Measurements from ENCODE around the gene LCOR.

Gene LCOR

DNA sequence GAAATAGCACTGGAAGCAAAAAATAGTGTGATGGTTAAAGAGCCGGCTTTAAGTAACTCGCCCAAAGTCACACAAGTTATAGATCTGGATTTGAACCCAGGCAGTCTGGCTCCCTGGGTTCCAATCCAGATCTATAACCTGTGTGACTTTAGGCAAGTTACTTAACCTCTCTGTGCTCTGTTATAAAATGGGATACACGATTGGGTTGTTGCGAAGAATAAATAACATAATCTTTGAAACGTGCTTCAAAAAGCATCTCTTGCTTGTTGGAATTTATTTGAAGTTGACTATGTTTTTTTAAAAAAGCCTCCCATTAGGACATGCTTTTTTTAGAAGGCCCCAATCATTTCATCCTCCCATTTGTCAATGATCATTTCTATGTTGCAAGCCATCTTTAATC, 3.5 kb upstream of the LCOR start:
- Histone ChIP-seq H3K36me3 (ENCODE audit: control insufficient read depth, insufficient read depth, low read length) (no peaks in the 10 kb centered on the region), H3K9ac (ENCODE audit: low read depth, low read length) (no peak overlapping the region), H3K9me3 (ENCODE audit: control insufficient read depth, insufficient read depth, low read length) (no peaks in the 10 kb centered on the region), H3K27me3 (ENCODE audit: control insufficient read depth, insufficient read depth, low read length) (peaks cover 14% of the 10 kb centered on the region), H3K4me1 (ENCODE audit: control insufficient read depth, insufficient read depth, low read length) (no peaks in the 10 kb centered on the region), H3K4me3 (ENCODE audit: low read depth, low read length) (no peak overlapping the region)

DNA sequence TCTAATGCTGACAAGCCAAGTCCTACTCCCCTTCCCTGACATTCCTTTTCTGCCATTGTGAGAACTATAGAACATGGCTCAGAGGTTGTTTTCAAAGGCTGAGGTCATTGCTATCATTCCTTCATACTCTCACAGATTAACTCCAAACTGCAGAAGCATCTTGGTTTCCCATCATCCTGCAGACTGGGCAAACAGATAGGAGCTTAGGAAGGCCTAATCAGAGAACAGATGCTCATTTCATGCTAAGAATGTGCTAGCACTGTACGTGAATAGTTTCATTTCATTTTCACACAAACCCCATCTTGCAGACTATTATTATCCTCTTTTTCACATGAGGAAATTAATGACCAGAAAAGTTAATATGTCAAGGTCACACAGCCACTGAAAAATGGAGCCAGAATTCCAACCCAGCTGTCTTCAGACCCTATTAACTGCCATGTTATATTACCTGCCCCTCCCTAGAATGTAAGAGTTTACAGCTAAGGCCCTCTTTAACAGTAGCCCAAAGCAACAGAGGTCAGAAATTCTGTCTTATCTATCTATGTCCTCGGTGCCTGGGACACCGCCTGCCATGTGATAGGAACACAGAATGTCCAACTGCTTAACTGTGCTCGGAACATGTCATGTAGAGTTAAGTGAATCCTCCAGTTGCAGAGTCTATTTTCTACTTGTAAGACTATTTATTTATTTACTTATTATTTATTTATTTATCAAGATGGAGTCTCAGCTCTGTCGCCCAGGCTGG, 2.9 kb upstream of the LCOR start:
- no peaks in the 10 kb centered on the region for H3K9me3 ChIP-seq (ENCODE audit: control insufficient read depth, insufficient read depth, low read length)
- H3K4me1 ChIP-seq (ENCODE audit: control insufficient read depth, insufficient read depth, low read length): no peaks in the 10 kb centered on the region
- H3K27me3 ChIP-seq (ENCODE audit: control insufficient read depth, insufficient read depth, low read length): peaks cover 14% of the 10 kb centered on the region
- no peaks in the 10 kb centered on the region for H3K36me3 ChIP-seq (ENCODE audit: control insufficient read depth, insufficient read depth, low read length)
- H3K9ac ChIP-seq (ENCODE audit: low read depth, low read length): no peak overlapping the region
- H3K4me3 ChIP-seq (ENCODE audit: low read depth, low read length): no peak overlapping the region

DNA sequence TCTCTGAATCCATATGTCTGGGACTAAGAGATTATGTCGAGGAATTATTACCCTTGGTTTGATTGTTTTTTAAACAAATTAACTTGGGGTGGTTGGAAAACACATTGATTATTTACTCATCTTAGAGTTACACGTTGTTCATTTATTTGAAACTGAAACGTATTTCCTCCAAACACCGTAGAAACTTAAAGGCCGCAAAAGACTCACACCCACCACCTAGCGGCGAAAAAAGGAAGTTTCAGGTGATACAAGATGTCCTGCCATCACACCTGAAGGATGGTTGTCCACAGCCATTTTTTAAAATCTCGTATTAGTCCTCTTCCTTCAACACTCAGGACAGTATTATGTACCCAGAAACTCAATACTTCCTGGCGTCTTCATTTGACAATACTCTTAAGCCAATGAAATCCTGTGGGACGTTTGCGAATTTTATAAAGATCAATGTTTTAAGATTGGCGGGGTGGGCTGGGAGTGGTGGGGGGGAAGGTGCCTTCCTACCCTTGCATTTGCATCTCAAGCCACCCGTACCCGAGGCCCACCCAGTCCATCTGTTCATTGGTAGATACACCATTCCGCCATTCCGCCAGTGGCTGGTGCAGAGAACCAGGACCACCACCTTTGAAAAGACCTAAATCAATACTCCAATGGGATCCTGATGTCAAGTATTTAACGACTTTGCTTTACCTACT, 1.4 kb upstream of the LCOR start:
- H3K9ac ChIP-seq (ENCODE audit: low read depth, low read length): no peak overlapping the region
- H3K36me3 ChIP-seq (ENCODE audit: control insufficient read depth, insufficient read depth, low read length): no peaks in the 10 kb centered on the region
- H3K4me1 ChIP-seq (ENCODE audit: control insufficient read depth, insufficient read depth, low read length): peaks cover under 1% of the 10 kb centered on the region
- peak overlapping the region; percentile 56 for H3K4me3 ChIP-seq (ENCODE audit: low read depth, low read length)
- H3K9me3 ChIP-seq (ENCODE audit: control insufficient read depth, insufficient read depth, low read length): no peaks in the 10 kb centered on the region
- peaks cover 14% of the 10 kb centered on the region for H3K27me3 ChIP-seq (ENCODE audit: control insufficient read depth, insufficient read depth, low read length)

DNA sequence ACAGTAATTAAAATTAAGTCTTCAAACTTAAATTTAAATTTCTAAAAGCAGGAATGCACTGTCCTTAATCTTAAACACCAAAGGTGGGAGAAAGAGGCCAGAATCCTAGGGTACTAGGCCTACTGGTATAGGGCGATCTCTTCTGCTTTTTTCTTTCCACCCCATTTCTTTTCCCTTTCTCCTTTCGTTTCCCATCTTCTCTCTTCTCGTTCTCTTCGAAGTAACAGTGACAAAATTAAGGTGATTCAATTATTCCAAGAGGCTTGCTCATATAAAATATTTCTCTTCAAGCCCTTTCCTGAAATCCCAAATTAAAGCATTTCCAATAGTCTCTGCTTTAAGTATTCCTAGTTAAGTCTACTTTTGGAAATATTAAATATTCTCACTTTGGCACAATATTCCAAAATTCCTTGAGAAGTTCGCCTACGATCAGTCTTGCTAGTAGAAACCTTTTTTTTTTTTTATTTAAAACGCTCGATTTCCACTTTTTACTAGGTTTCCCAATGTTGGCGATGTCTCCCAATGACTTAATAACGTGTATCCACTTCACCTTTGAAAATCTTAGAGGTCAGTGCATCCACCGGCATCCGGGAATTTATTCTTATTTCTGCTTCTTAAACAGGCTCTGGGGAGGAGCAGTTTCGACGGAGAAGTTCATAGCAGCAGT, 765 bp upstream of the LCOR start:
- Histone ChIP-seq H3K27me3 (ENCODE audit: control insufficient read depth, insufficient read depth, low read length) (peaks cover 13% of the 10 kb centered on the region), H3K36me3 (ENCODE audit: control insufficient read depth, insufficient read depth, low read length) (no peaks in the 10 kb centered on the region), H3K9ac (ENCODE audit: low read depth, low read length) (no peak overlapping the region), H3K9me3 (ENCODE audit: control insufficient read depth, insufficient read depth, low read length) (no peaks in the 10 kb centered on the region), H3K4me1 (ENCODE audit: control insufficient read depth, insufficient read depth, low read length) (peaks cover 7% of the 10 kb centered on the region), H3K4me3 (ENCODE audit: low read depth, low read length) (peak overlapping the region; percentile 56)

DNA sequence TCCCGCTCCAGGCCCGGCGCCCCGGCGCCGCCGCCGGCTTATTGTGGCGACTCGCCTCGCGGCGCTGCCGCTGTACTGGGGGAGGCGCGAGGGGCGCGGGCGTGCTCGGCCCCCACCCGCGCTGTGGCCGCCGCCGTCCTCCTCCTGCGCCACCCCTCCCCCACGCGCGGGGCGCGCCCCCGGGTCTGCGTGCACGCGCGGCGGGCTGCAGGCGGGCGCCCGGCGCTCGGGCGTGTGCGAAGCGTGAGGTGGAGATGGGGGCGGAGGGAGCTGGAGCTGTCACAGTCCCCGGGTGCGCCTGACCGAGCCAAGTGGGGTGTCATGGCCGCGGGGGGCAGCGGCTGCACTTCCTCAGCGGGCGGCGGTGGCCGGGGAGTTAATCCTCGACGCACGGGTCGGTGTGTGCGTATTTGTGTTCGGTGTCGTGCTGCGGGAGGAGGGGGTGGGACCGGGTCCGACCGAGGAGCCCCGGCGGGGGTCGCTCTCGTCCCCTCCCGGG, 672 bp downstream of the LCOR start:
- Histone ChIP-seq H3K4me3 (ENCODE audit: low read depth, low read length) (peak overlapping the region; percentile 87), H3K9ac (ENCODE audit: low read depth, low read length) (no peak overlapping the region), H3K4me1 (ENCODE audit: control insufficient read depth, insufficient read depth, low read length) (peaks cover 8% of the 10 kb centered on the region), H3K36me3 (ENCODE audit: control insufficient read depth, insufficient read depth, low read length) (no peaks in the 10 kb centered on the region), H3K27me3 (ENCODE audit: control insufficient read depth, insufficient read depth, low read length) (peaks cover 10% of the 10 kb centered on the region), H3K9me3 (ENCODE audit: control insufficient read depth, insufficient read depth, low read length) (no peaks in the 10 kb centered on the region)

DNA sequence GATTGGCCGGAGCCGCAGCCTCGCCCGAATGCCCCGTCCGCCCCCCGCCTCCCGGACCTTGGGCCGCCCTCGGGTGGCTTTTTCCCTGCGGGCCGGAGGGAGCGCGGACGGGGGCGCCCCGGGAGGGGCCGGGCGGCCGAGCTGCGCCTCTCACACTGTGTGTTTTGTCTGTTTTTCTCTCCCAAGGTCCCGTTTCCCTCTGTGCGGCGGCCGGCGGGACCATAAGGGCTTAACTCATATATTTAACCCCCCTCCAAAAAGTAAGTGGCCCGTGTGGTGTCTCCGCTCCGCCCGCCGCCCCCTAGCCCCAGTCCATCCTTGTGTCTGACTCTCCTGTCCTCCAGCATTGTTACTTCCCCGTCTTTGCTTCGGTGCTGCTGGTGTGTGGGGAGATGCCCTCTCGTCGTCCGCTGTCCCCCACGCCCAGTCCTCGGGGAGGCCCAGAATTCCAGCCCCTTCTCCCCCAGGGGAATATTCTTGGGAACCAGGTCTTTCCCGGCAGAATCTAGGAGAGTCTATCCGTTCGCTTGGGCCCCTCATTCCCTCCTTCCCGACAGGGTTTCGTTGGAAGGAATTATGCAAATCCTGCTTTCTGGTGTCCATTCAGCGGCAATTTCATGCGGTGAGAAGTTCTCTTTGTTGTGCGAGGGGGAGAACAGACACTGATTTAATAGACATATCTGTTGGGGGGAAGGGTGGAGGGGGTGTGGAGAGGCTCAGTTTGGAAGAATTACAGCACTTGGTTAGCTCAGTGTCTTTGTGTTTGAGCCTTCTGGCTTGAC, 1.3 kb downstream of the LCOR start:
- Histone ChIP-seq H3K4me1 (ENCODE audit: control insufficient read depth, insufficient read depth, low read length) (peaks cover 8% of the 10 kb centered on the region), H3K4me3 (ENCODE audit: low read depth, low read length) (peak overlapping the region; percentile 87)

DNA sequence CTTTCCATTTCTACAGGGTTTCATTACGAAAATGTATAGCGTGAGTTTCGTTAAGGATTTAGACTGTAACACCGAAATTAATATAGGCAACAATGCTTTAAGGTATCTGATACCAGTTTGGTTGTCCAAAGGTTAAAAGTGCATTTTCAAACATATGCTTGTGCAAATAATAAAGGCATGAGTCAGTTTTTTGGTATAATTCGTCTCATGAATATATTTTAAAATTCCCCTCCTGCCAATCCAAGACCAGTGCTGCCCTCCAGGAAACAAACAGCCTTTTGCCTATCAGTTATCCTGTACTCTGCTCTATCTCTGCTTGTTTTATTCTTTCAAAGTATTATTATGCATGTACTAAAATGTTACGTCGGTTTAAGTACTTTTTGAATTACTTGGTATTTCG, 2.0 kb downstream of the LCOR start:
- H3K36me3 ChIP-seq (ENCODE audit: control insufficient read depth, insufficient read depth, low read length): no peaks in the 10 kb centered on the region
- peaks cover 8% of the 10 kb centered on the region for H3K4me1 ChIP-seq (ENCODE audit: control insufficient read depth, insufficient read depth, low read length)
- no peaks in the 10 kb centered on the region for H3K9me3 ChIP-seq (ENCODE audit: control insufficient read depth, insufficient read depth, low read length)
- H3K27me3 ChIP-seq (ENCODE audit: control insufficient read depth, insufficient read depth, low read length): peaks cover 9% of the 10 kb centered on the region
- H3K9ac ChIP-seq (ENCODE audit: low read depth, low read length): no peak overlapping the region
- peak overlapping the region; percentile 87 for H3K4me3 ChIP-seq (ENCODE audit: low read depth, low read length)

More for the DNA sequence above, 1.3 kb downstream of the LCOR start:
- Histone ChIP-seq H3K9ac (ENCODE audit: low read depth, low read length) (peak overlapping the region; percentile 68), H3K36me3 (ENCODE audit: control insufficient read depth, insufficient read depth, low read length) (no peaks in the 10 kb centered on the region), H3K27me3 (ENCODE audit: control insufficient read depth, insufficient read depth, low read length) (peaks cover 9% of the 10 kb centered on the region), H3K9me3 (ENCODE audit: control insufficient read depth, insufficient read depth, low read length) (no peaks in the 10 kb centered on the region)

DNA sequence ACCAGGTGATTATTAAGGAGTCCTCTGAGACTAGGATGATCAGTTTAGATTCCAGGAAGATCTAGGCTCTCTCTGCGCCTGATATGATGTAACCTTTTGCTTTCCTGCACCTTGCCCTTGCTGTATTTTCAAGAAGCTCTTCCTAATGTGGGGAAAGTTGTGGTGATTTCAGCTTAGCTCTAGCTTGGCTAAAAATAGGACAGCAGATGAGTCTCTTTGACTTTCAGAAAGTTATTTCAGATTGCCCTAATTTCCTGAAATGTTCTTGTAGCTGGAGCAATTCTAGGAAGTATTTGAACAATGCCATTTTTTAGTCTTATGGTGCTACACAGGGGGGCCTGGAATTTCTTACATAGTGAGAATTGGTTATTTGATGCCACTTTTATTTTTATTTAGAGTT, 3.8 kb downstream of the LCOR start:
- Histone ChIP-seq H3K27me3 (ENCODE audit: control insufficient read depth, insufficient read depth, low read length) (no peaks in the 10 kb centered on the region), H3K9me3 (ENCODE audit: control insufficient read depth, insufficient read depth, low read length) (no peaks in the 10 kb centered on the region), H3K4me1 (ENCODE audit: control insufficient read depth, insufficient read depth, low read length) (peaks cover 9% of the 10 kb centered on the region), H3K4me3 (ENCODE audit: low read depth, low read length) (no peak overlapping the region), H3K36me3 (ENCODE audit: control insufficient read depth, insufficient read depth, low read length) (no peaks in the 10 kb centered on the region), H3K9ac (ENCODE audit: low read depth, low read length) (peak overlapping the region; percentile 16)

DNA sequence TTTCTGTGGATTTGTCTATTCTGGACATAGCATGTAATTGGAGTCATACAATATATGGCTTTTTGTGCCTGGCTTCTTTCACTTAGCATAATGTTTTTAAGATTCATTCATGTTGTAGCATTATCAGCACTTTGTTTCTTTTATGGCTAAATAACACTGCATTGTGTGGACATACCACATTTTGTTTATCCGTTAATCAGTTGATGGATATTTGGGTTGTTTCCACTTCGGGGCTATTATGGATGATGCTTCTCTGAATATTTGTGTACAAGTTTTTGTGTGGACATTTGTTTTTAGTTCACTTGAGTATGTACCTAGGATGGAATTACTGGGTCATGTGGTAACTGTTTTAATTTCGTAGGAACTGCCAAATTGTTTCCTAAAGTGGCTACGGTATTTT, 6.4 kb downstream of the LCOR start:
- H3K4me1 ChIP-seq (ENCODE audit: control insufficient read depth, insufficient read depth, low read length): peaks cover 12% of the 10 kb centered on the region
- H3K27me3 ChIP-seq (ENCODE audit: control insufficient read depth, insufficient read depth, low read length): no peaks in the 10 kb centered on the region
- H3K4me3 ChIP-seq (ENCODE audit: low read depth, low read length): no peak overlapping the region
- no peaks in the 10 kb centered on the region for H3K9me3 ChIP-seq (ENCODE audit: control insufficient read depth, insufficient read depth, low read length)
- no peaks in the 10 kb centered on the region for H3K36me3 ChIP-seq (ENCODE audit: control insufficient read depth, insufficient read depth, low read length)
- no peak overlapping the region for H3K9ac ChIP-seq (ENCODE audit: low read depth, low read length)

DNA sequence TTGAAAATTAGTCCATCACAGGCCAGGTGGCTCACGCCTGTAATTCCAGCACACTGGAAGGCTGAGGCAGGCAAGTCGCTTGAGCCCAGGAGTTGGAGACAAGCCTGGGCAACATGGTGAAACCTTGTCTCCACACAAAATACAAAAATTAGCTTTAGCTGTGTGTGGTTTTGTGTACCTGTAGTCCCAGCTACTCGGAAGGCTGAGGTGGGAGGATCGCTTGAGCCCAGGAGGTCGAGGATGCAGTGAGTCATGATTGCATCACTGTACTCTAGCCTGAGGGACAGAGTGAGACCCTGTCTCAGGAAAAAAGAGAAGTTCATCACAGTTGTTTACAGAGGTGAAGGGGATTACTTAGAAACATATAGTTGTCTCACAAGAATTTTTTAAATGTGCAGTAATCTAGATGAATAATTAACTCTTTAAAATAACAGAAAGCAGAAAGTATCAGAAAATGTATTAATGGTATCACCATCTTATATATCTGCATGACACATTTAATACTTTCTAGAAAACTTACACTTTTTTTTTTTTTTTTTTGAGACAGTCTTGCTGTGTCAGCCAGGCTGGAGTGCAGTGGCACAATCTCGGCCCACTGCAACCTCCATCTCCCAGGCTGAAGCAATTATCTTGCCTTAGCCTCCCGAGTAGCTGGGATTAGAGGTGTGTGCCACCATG, 8.9 kb downstream of the LCOR start:
- no peaks in the 10 kb centered on the region for H3K36me3 ChIP-seq (ENCODE audit: control insufficient read depth, insufficient read depth, low read length)
- no peaks in the 10 kb centered on the region for H3K9me3 ChIP-seq (ENCODE audit: control insufficient read depth, insufficient read depth, low read length)
- peaks cover 18% of the 10 kb centered on the region for H3K4me1 ChIP-seq (ENCODE audit: control insufficient read depth, insufficient read depth, low read length)
- no peak overlapping the region for H3K4me3 ChIP-seq (ENCODE audit: low read depth, low read length)
- no peak overlapping the region for H3K9ac ChIP-seq (ENCODE audit: low read depth, low read length)
- H3K27me3 ChIP-seq (ENCODE audit: control insufficient read depth, insufficient read depth, low read length): no peaks in the 10 kb centered on the region
